MM.1S (cell line): ENCODE data around the gene SMYD1.

Experiments used
- CTCF ChIP-seq: fragments of 300-600 bp; sonication (generic); IDR thresholded peaks from 2 replicates; pipeline ENCODE4 v1.5.1; 2016; ENCODE audit warnings: antibody characterized with exemption, low read length, mixed read lengths
- EZH2 ChIP-seq: fragments of 300-600 bp; sonication (generic); optimal IDR thresholded peaks from 2 replicates; pipeline ENCODE3; 2017; ENCODE audit warnings: low read depth, mild to moderate bottlenecking, antibody characterized with exemption, low read length, mixed read lengths

GRCh38 chr2:88074150-88074549 lies 6.5 kb downstream of the SMYD1 start:
- TF ChIP-seq CTCF (no peak), EZH2 (no peak)
